HG02840 (cell line): ENCODE results near the gene LCT.

Experiments used
- ATAC-seq: cut with Tn5 transposase; IDR thresholded peaks from one replicate; pipeline ENCODE4 v1.9.1; 2021; ENCODE audit warnings: mild to moderate bottlenecking, moderate library complexity, moderate number of reproducible peaks; ENCODE audit not compliant: unreplicated experiment, low FRiP score

Gene LCT

GRCh38 chr2:135745545-135745944 is 91.4 kb downstream of the LCT start:
- no peak for ATAC-seq

- no peak for ATAC-seq
Measured at GRCh38 chr2:135744760-135745314, 92.1 kb downstream of the LCT start.

DNA sequence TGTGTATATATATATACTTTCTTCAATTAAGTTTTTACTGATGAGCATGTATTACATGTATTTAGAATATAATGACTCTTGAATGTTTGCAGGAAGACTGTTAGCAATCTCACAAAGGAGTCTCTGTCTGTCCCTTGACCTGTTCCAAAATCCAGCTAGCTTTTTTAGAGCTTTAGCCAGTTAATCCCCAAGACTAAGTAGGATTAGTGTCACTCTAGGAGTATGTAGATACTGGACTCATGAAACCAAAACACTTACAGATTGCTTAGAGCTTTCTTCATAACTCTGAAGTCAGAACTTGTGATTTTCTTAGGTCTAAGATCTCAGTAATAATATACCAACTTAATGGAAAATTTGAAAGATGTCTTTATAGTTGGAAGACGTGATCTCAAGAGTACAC is 93.1 kb downstream of the LCT start:
- ATAC-seq, result no peak

DNA sequence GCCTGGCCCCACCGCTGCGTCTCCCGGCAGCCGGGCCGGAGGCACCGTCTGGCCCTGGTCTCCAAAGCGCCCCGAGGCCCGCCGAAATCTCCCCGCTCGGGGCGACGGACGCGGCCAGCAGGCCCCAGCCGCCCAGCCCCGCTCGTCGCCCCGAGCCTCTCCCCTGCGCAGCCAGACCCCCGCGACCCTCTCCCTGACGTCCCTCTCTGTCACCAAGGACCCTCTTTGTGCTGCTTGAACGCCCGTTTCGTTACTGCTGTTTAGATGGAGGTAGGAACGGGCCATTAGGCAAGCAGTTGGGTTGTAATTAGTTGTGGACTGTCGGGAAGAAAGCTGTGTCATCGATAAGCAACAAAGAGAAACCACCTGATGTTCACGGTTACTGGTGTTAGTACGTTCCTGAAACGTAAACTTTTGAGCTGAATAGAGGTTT is 94.6 kb downstream of the LCT start:
- ATAC-seq, result peak; percentile 32

GRCh38 chr2:135741395-135742324 is 95.3 kb downstream of the LCT start, which contains the start of gene UBXN4:
TSS of gene UBXN4 (plus strand) at chr2:135741855. CDS start at chr2:135741930, 75 bp downstream.
- ATAC-seq, result peak; percentile 83

- ATAC-seq, result no peak
Measured at GRCh38 chr2:135741043-135741394, 96.0 kb downstream of the LCT start.

DNA sequence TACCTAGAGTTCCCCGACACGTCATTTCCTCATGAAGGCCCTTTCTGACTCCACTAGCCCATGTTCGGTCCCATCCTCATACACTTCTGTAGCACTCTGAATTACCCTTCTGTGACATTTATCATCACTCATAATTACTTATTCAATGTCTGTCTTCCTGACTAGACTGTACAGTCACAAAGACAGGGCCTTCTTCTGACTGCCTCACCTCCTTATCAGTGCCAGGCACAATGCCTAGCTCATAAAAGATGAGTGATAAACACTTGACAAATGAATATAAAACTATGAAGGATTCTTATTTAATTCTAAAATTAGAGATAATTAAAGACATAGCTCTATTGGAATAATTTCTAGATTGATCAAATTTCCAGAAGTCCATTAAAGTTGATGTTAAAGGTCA is 96.8 kb downstream of the LCT start:
- ATAC-seq, result no peak
